Neutrophil (primary cell): ENCODE measurements around the gene ANKRD53.

Source experiments
- H3K27ac ChIP-seq: fragments of 200-600 bp; sonication (generic); 2 replicates; pipeline ENCODE4 v1.5.1; 2016; ENCODE audit warnings: mild to moderate bottlenecking, moderate library complexity
- H3K27me3 ChIP-seq: fragments of 200-600 bp; sonication (generic); 2 replicates; pipeline ENCODE4 v1.6.0; 2016; ENCODE audit warnings: mild to moderate bottlenecking
- H3K36me3 ChIP-seq: fragments of 200-600 bp; sonication (generic); 2 replicates; pipeline ENCODE4 v1.5.1; 2017
- H3K4me1 ChIP-seq, 2 experiments: fragments of 200-600 bp in 1 of 2; sonication (generic) in 1 of 2; 1 replicate in 1 of 2; 2 replicates in 1 of 2; pipeline versions ENCODE4 v1.5.1 to v1.6.1; 2013 to 2016; ENCODE audit warnings: low read depth in 1 of 2, low read length in 1 of 2, mild to moderate bottlenecking in 1 of 2, moderate library complexity in 1 of 2; ENCODE audit not compliant: control insufficient read depth in 1 of 2, insufficient read depth in 1 of 2
- H3K4me3 ChIP-seq, 2 experiments: fragments of 200-600 bp in 1 of 2; sonication (generic) in 1 of 2; 1 replicate in 1 of 2; 2 replicates in 1 of 2; pipeline ENCODE4 v1.5.1; 2013 to 2016; ENCODE audit warnings: low read depth in 1 of 2, low read length in 1 of 2, mild to moderate bottlenecking in 1 of 2, moderate library complexity in 1 of 2
- H3K9me3 ChIP-seq: fragments of 200-600 bp; sonication (generic); 2 replicates; pipeline ENCODE4 v1.5.1; 2016
- CTCF ChIP-seq: fragments of 200-600 bp; sonication (generic); IDR thresholded peaks from 2 replicates; pipeline ENCODE4 v1.5.1; 2016; ENCODE audit warnings: antibody characterized with exemption

Gene ANKRD53

GRCh38 chr2:70966681-70967080, 11.7 kb upstream of the ANKRD53 start:
- Histone ChIP-seq H3K27ac (no peak overlapping the region), H3K9me3 (no peaks in the 10 kb centered on the region), H3K36me3 (no peaks in the 10 kb centered on the region), H3K4me3 (no peak overlapping the region), H3K27me3 (peaks cover 99% of the 10 kb centered on the region), H3K4me1 (peaks cover 7% of the 10 kb centered on the region in 2 experiments)
- no peak for TF ChIP-seq CTCF

GRCh38 chr2:70967189-70967588, 11.2 kb upstream of the ANKRD53 start:
- no peaks in the 10 kb centered on the region for H3K36me3 ChIP-seq
- no peak overlapping the region for H3K27ac ChIP-seq
- H3K27me3 ChIP-seq: peaks cover 100% of the 10 kb centered on the region
- peaks cover 7% of the 10 kb centered on the region in 2 experiments for H3K4me1 ChIP-seq
- H3K9me3 ChIP-seq: no peaks in the 10 kb centered on the region
- H3K4me3 ChIP-seq: no peak overlapping the region
- no peak for TF ChIP-seq CTCF

GRCh38 chr2:70974592-70974991, 3.8 kb upstream of the ANKRD53 start:
- Histone ChIP-seq H3K9me3 (no peaks in the 10 kb centered on the region), H3K4me1 (peaks cover 13 to 21% of the 10 kb centered on the region in 2 experiments), H3K4me3 (no peak overlapping the region), H3K36me3 (no peaks in the 10 kb centered on the region), H3K27ac (no peak overlapping the region), H3K27me3 (peaks cover 92% of the 10 kb centered on the region)
- no peak for TF ChIP-seq CTCF

- Histone ChIP-seq H3K9me3 (no peaks in the 10 kb centered on the region), H3K4me3 (no peak overlapping the region), H3K27me3 (peaks cover 89% of the 10 kb centered on the region), H3K4me1 (peaks cover 13 to 21% of the 10 kb centered on the region in 2 experiments), H3K27ac (no peak overlapping the region), H3K36me3 (no peaks in the 10 kb centered on the region)
- TF ChIP-seq CTCF: no peak
Observed at GRCh38 chr2:70975237-70975636, 3.2 kb upstream of the ANKRD53 start.

- H3K27me3 ChIP-seq: peaks cover 65% of the 10 kb centered on the region
- peak overlapping the region; percentile 64 for H3K27ac ChIP-seq
- peak overlapping the region; percentile 68 to 77 for H3K4me3 ChIP-seq
- H3K36me3 ChIP-seq: no peaks in the 10 kb centered on the region
- no peak for TF ChIP-seq CTCF
- H3K4me1 ChIP-seq: peaks cover 13 to 21% of the 10 kb centered on the region in 2 experiments
- H3K9me3 ChIP-seq: no peaks in the 10 kb centered on the region
Observed at GRCh38 chr2:70977605-70978205, 725 bp upstream of the ANKRD53 start.

- no peak overlapping the region for H3K27ac ChIP-seq
- peaks cover 13 to 21% of the 10 kb centered on the region in 2 experiments for H3K4me1 ChIP-seq
- peaks cover 52% of the 10 kb centered on the region for H3K27me3 ChIP-seq
- H3K36me3 ChIP-seq: no peaks in the 10 kb centered on the region
- no peak overlapping the region for H3K4me3 ChIP-seq
- no peak for TF ChIP-seq CTCF
- no peaks in the 10 kb centered on the region for H3K9me3 ChIP-seq
Observed at GRCh38 chr2:70979180-70979488, 704 bp downstream of the ANKRD53 start.
